SK-N-SH (cell line): ENCODE results near the gene GAB2. TPM values are rescaled to one million over a fixed set of nuclear protein-coding genes. Genes with fewer than 3 reads are reported as not detected.

ENCODE experiments used
- CTCF ChIA-PET: fragments of 300-600, 350-600 bp; formaldehyde crosslinking; extraction: SDS; loops from one replicate; lab custom pipeline; 2021; lab: Yijun Ruan, JAX
- POLR2A ChIA-PET: fragments of 350-600 bp; sonication (Branson Sonifier 250); formaldehyde crosslinking; extraction: SDS; loops from one replicate; lab custom pipeline; 2020; ENCODE audit warnings: antibody characterized with exemption, inconsistent platforms; lab: Yijun Ruan, JAX
- DNase-seq: peaks from one replicate; pipeline ENCODE4 v3.0.0; 2012
- H2AFZ ChIP-seq: fragments of 200-600 bp; sonication (generic); 2 replicates; pipeline ENCODE4 v1.8.1; 2016; ENCODE audit warnings: antibody characterized with exemption, mild to moderate bottlenecking, low read depth
- H3F3A ChIP-seq: fragments of 200-600 bp; sonication (generic); replicated peaks from 2 replicates; pipeline ENCODE3; 2016; ENCODE audit warnings: antibody characterized with exemption, mild to moderate bottlenecking; ENCODE audit not compliant: insufficient read depth
- H3K27ac ChIP-seq, 2 experiments: fragments of 200-500 bp in 1 of 2; fragments of 200-600 bp in 1 of 2; sonication (Bioruptor generic) in 1 of 2; sonication (generic), shearing (Covaris generic) in 1 of 2; 2 replicates each; pipeline versions ENCODE4 v1.5.1 to v1.6.1; 2014 to 2016; ENCODE audit warnings: low read depth in 2 of 2, inconsistent platforms in 1 of 2, low read length in 1 of 2, mild to moderate bottlenecking in 1 of 2, mixed read lengths in 1 of 2
- H3K27me3 ChIP-seq: fragments of 200-600 bp; sonication (generic), shearing (Covaris generic); 2 replicates; pipeline ENCODE4 v1.6.1; 2016; ENCODE audit warnings: mixed run types; ENCODE audit not compliant: insufficient read depth
- H3K36me3 ChIP-seq, 2 experiments: fragments of 200-500 bp in 1 of 2; fragments of 200-600 bp in 1 of 2; sonication (Bioruptor generic) in 1 of 2; sonication (generic) in 1 of 2; replicated peaks in 1 of 2; 2 replicates each; pipeline versions ENCODE3 to v1.5.1; 2014 to 2016; ENCODE audit warnings: low read length in 1 of 2, mild to moderate bottlenecking in 1 of 2; ENCODE audit not compliant: insufficient read depth in 2 of 2, control insufficient read depth in 1 of 2
- H3K4me1 ChIP-seq, 2 experiments: fragments of 200-500 bp in 1 of 2; fragments of 200-600 bp in 1 of 2; sonication (Bioruptor generic) in 1 of 2; sonication (generic), shearing (Covaris generic) in 1 of 2; 2 replicates each; pipeline versions ENCODE4 v1.5.1 to v1.6.1; 2014 to 2016; ENCODE audit warnings: low read depth in 1 of 2, low read length in 1 of 2, mixed run types in 1 of 2; ENCODE audit not compliant: insufficient read depth in 2 of 2, control insufficient read depth in 1 of 2
- H3K4me2 ChIP-seq: fragments of 200-600 bp; sonication (generic), shearing (Covaris generic); 2 replicates; pipeline ENCODE4 v1.6.1; 2017; ENCODE audit warnings: mixed run types
- H3K4me3 ChIP-seq, 2 experiments: fragments of 200-500 bp in 1 of 2; fragments of 200-600 bp in 1 of 2; sonication (Bioruptor generic) in 1 of 2; sonication (generic), shearing (Covaris generic) in 1 of 2; 2 replicates each; pipeline versions ENCODE4 v1.5.1 to v1.8.1; 2014 to 2016; ENCODE audit warnings: low read depth in 2 of 2, inconsistent platforms in 1 of 2, low read length in 1 of 2, mild to moderate bottlenecking in 1 of 2, mixed read lengths in 1 of 2, moderate library complexity in 1 of 2
- H3K79me2 ChIP-seq: fragments of 200-600 bp; sonication (generic); 2 replicates; pipeline ENCODE4 v1.8.1; 2017; ENCODE audit warnings: mild to moderate bottlenecking; ENCODE audit not compliant: insufficient read depth
- H3K9ac ChIP-seq: fragments of 200-600 bp; sonication (generic); 2 replicates; pipeline ENCODE4 v1.6.1; 2017; ENCODE audit warnings: mixed run types
- H3K9me2 ChIP-seq: fragments of 200-600 bp; sonication (generic); 2 replicates; pipeline ENCODE4 v1.6.1; 2017; ENCODE audit warnings: mixed run types
- H3K9me3 ChIP-seq: fragments of 200-600 bp; sonication (generic); 2 replicates; pipeline ENCODE4 v1.6.1; 2017; ENCODE audit warnings: mixed run types, mild to moderate bottlenecking, moderate library complexity
- H4K20me1 ChIP-seq: fragments of 200-600 bp; sonication (generic); 2 replicates; pipeline ENCODE4 v1.6.1; 2017; ENCODE audit warnings: mild to moderate bottlenecking, mixed run types; ENCODE audit not compliant: insufficient read depth
- CTCF ChIP-seq: fragments of 200-600 bp; sonication (generic); IDR thresholded peaks from 2 replicates; pipeline ENCODE4 v1.6.1; 2017; ENCODE audit warnings: antibody characterized with exemption, mild to moderate bottlenecking, moderate library complexity
- EP300 ChIP-seq, 2 experiments: IDR thresholded peaks; 2 replicates each; pipeline versions ENCODE4 v1.4.0 to v1.6.1; 2012; ENCODE audit warnings: borderline replicate concordance in 1 of 2, low read depth in 1 of 2, low read length in 1 of 2
- FOXJ3 ChIP-seq: sonication (generic); formaldehyde crosslinking; IDR thresholded peaks from 2 replicates; pipeline ENCODE4 v1.5.1; 2020; ENCODE audit warnings: mild to moderate bottlenecking, missing genetic modification reagents
- FOXM1 ChIP-seq: IDR thresholded peaks from 2 replicates; pipeline ENCODE4 v1.4.0; 2012; ENCODE audit warnings: low read depth, mild to moderate bottlenecking
- GABPA ChIP-seq: IDR thresholded peaks from 2 replicates; pipeline ENCODE4 v1.4.0; 2012; ENCODE audit warnings: low read depth, mild to moderate bottlenecking
- GATA2 ChIP-seq: sonication (generic); formaldehyde crosslinking; IDR thresholded peaks from 2 replicates; pipeline ENCODE4 v1.5.0; 2020; ENCODE audit warnings: mild to moderate bottlenecking, missing genetic modification reagents
- IRF3 ChIP-seq: fragments of 150-350 bp; IDR thresholded peaks from 2 replicates; pipeline ENCODE4 v1.6.1; 2016; ENCODE audit warnings: mild to moderate bottlenecking, low read depth, low read length
- MEF2A ChIP-seq: IDR thresholded peaks from 2 replicates; pipeline ENCODE4 v1.4.0; 2012; ENCODE audit warnings: low read depth, borderline replicate concordance
- MXI1 ChIP-seq: IDR thresholded peaks from 2 replicates; pipeline ENCODE4 v1.6.1; 2012; ENCODE audit warnings: mild to moderate bottlenecking, low read depth, low read length, improper control_type of control experiment
- NFIC ChIP-seq: IDR thresholded peaks from 2 replicates; pipeline ENCODE4 v1.4.0; 2012; ENCODE audit warnings: borderline replicate concordance
- PBX3 ChIP-seq: IDR thresholded peaks from 2 replicates; pipeline ENCODE4; 2012
- POLR2AphosphoS5 ChIP-seq: IDR thresholded peaks from 2 replicates; pipeline ENCODE4 v1.6.1; 2012; ENCODE audit warnings: low read depth, low read length
- REST ChIP-seq: IDR thresholded peaks from 2 replicates; pipeline ENCODE4 v1.6.1; 2012; ENCODE audit warnings: mild to moderate bottlenecking, low read depth, low read length, moderate library complexity
- RXRA ChIP-seq: IDR thresholded peaks from 2 replicates; pipeline ENCODE4 v1.4.0; 2012; ENCODE audit warnings: low read depth, mild to moderate bottlenecking, borderline replicate concordance
- SIN3A ChIP-seq: IDR thresholded peaks from 2 replicates; pipeline ENCODE4 v1.6.1; 2012; ENCODE audit warnings: low read depth, mild to moderate bottlenecking, low read length, moderate library complexity, borderline replicate concordance
- USF2 ChIP-seq: fragments of 150-350 bp; IDR thresholded peaks from 2 replicates; pipeline ENCODE4 v1.6.1; 2017; ENCODE audit warnings: antibody characterized with exemption, low read length, low read depth, borderline replicate concordance
- ZBTB33 ChIP-seq: IDR thresholded peaks from 2 replicates; pipeline ENCODE4 v1.4.0; 2012; ENCODE audit warnings: low read depth, borderline replicate concordance
- WGBS: methylation state at CpG from one replicate; pipeline ENCODE4 v1.1.6; 2017; ENCODE audit warnings: low lambda C conversion rate; 5-methylcytosine and 5-hydroxymethylcytosine counted together
- polyA plus RNA-seq, 3 experiments: library from polyadenylated mRNA; depleted of rRNA; stranded (reverse); fragments of >200 nt; gene quantifications; 2 replicates each; pipeline ENCODE4 v1.2.3, GENCODE V29; 2012

The GAB2 gene
- polyA plus RNA-seq, 1 of the 3 experiments (the other 2 are of a cell fraction), result 5.6 TPM

GRCh38 chr11:78371221-78371891, 46.3 kb downstream of the GAB2 start:
- Histone ChIP-seq H3K27me3 (no peaks in the 10 kb centered on the region), H3K4me3 (no peak overlapping the region), H3K79me2 (peaks cover 18% of the 10 kb centered on the region; the same call in 1 of the 2 replicates), H3K27ac (peak overlapping the region in 1 of 2 experiments; percentile 61; a peak in 2 of 4 replicates)
- no peak for TF ChIP-seq MEF2A
- TF ChIP-seq MXI1, result no peak
- no peak for TF ChIP-seq IRF3
- TF ChIP-seq POLR2AphosphoS5, result no peak
- no peak for TF ChIP-seq RXRA
- TF ChIP-seq USF2, result no peak
- no peak for TF ChIP-seq GABPA
- no peak for TF ChIP-seq SIN3A
- TF ChIP-seq NFIC, result no peak
- no peak for TF ChIP-seq FOXM1
- TF ChIP-seq EP300 (IDR thresholded peaks at IDR 0.05; ENCODE audit: borderline replicate concordance in 1 of 2, low read depth in 1 of 2, low read length in 1 of 2), result no peak
- no peak for TF ChIP-seq ZBTB33
- TF ChIP-seq PBX3, result no peak
- no peak for TF ChIP-seq CTCF
- TF ChIP-seq GATA2 (CRISPR knock-in tag), result no peak
- TF ChIP-seq FOXJ3 (CRISPR knock-in tag), result no peak
- TF ChIP-seq REST, result no peak
- TF ChIP-seq, all 33 proteins: peak for 0
- POLR2A ChIA-PET, result no interaction called here
- Histone ChIP-seq H3K9me3 (no peaks in the 10 kb centered on the region), H4K20me1 (no peaks in the 10 kb centered on the region; the same call in 1 of the 2 replicates), H3K4me2 (no peak overlapping the region), H3K9me2 (no peaks in the 10 kb centered on the region), H3F3A (no peaks in the 10 kb centered on the region), H3K4me1 (peaks cover 4 to 16% of the 10 kb centered on the region in 2 experiments; a peak in 3 of 4 replicates), H3K9ac (no peak overlapping the region), H2AFZ (no peak overlapping the region), H3K36me3 (no peaks in the 10 kb centered on the region)
- 79% methylated on average over 5 of the region's 5 CpGs for WGBS
- CTCF ChIA-PET, result interaction anchor here (0.6 to 1.0 kb wide), 2 partner anchors 44 to 74 kb away, joined by 3 read pairs; no protein-coding TSS in a partner anchor
- no peak for DNase-seq
